IPS-18c (cell line): ENCODE data around the gene LARP1B.
"Not testable (repeated sequence)": the region's sequence is repeated elsewhere in the genome, so short reads cannot be mapped to it uniquely, and the experiment has no call there.

Experiments used
- H3K4me3 ChIP-seq: 2 replicates; pipeline ENCODE4 v1.7.0; 2013; ENCODE audit warnings: low read depth, mild to moderate bottlenecking, low read length, moderate library complexity; ENCODE audit not compliant: insufficient read depth
- H3K9me3 ChIP-seq: one replicate; pipeline ENCODE4 v1.6.1; 2013; ENCODE audit warnings: mild to moderate bottlenecking, low read length, moderate library complexity; ENCODE audit not compliant: control insufficient read depth, insufficient read depth

Gene LARP1B

GRCh38 chr4:128244379-128244778 is 183.3 kb downstream of the LARP1B start:
- Histone ChIP-seq H3K4me3 (no peak overlapping the region), H3K9me3 (peaks cover 7% of the 10 kb centered on the region)

GRCh38 chr4:128245391-128245790 is 184.3 kb downstream of the LARP1B start:
- H3K9me3 ChIP-seq, H3K4me3 ChIP-seq: not testable (repeated sequence)

- Histone ChIP-seq H3K9me3 (peaks cover 11% of the 10 kb centered on the region), H3K4me3 (no peak overlapping the region)
These were observed 186.8 kb downstream of the LARP1B start for GRCh38 chr4:128247906-128248305.

- H3K4me3 ChIP-seq: no peak overlapping the region
- H3K9me3 ChIP-seq: peaks cover 6% of the 10 kb centered on the region
These were observed 188.9 kb downstream of the LARP1B start for GRCh38 chr4:128249787-128250668.

- Histone ChIP-seq H3K4me3 (no peak overlapping the region), H3K9me3 (peaks cover 6% of the 10 kb centered on the region)
These were observed 194.8 kb downstream of the LARP1B start for GRCh38 chr4:128255906-128256305.

GRCh38 chr4:128256539-128256938 is 195.4 kb downstream of the LARP1B start:
- peaks cover 6% of the 10 kb centered on the region for H3K9me3 ChIP-seq
- no peak overlapping the region for H3K4me3 ChIP-seq

- not testable (repeated sequence) for H3K4me3 ChIP-seq, H3K9me3 ChIP-seq
These were observed 197.1 kb downstream of the LARP1B start for GRCh38 chr4:128258166-128258565.

- not testable (repeated sequence) for H3K4me3 ChIP-seq, H3K9me3 ChIP-seq
These were observed 198.8 kb downstream of the LARP1B start for GRCh38 chr4:128259889-128260288.
